Lower leg skin (tissue), 3 donors: ENCODE data around the gene GBF1.

Source experiments
- POLR2A ChIP-seq, 2 donors: fragments of 450-650 bp; IDR thresholded peaks; one replicate each; pipeline ENCODE4 v1.6.1; 2016 to 2017; ENCODE audit warnings: antibody characterized with exemption in 2 of 2, mild to moderate bottlenecking in 1 of 2, moderate library complexity in 1 of 2
- TF ChIP-seq, protein P1 (sequence below), 3 donors: fragments of 450-650 bp; IDR thresholded peaks; one replicate each; pipeline ENCODE4 v1.5.1; 2016; ENCODE audit warnings: antibody characterized with exemption in 3 of 3, mild to moderate bottlenecking in 3 of 3, moderate library complexity in 2 of 3

DNA sequence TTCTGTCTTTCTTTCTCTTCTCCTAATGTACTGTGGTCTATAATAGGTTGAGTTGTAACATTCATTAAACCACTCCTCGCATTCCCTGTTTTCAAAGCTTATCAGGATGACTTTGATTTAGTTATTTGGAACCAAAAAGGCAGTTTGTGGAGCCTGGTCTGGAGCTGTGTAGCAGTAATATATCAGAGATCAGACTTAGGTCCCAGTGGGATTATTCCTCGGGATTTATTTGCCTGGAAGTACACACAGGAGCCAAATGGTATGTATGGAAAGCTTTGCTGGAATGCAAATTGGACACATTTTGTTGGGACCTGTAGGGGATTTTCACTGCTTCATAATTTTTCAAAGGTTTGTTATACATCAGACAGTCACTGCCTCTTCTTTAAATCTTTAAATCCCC lies 40.9 kb downstream of the GBF1 start:
- no peak for TF ChIP-seq POLR2A (IDR thresholded peaks at IDR 0.05)
- TF ChIP-seq, protein P1, sequence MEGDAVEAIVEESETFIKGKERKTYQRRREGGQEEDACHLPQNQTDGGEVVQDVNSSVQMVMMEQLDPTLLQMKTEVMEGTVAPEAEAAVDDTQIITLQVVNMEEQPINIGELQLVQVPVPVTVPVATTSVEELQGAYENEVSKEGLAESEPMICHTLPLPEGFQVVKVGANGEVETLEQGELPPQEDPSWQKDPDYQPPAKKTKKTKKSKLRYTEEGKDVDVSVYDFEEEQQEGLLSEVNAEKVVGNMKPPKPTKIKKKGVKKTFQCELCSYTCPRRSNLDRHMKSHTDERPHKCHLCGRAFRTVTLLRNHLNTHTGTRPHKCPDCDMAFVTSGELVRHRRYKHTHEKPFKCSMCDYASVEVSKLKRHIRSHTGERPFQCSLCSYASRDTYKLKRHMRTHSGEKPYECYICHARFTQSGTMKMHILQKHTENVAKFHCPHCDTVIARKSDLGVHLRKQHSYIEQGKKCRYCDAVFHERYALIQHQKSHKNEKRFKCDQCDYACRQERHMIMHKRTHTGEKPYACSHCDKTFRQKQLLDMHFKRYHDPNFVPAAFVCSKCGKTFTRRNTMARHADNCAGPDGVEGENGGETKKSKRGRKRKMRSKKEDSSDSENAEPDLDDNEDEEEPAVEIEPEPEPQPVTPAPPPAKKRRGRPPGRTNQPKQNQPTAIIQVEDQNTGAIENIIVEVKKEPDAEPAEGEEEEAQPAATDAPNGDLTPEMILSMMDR (IDR thresholded peaks at IDR 0.05) = no peak
